ENCODE data around the gene GNG8.

Gene GNG8

GRCh38 chr19:46601318-46602224, 34.4 kb downstream of the GNG8 start, which contains the start of gene CALM3:
Gene CALM3, plus strand, starts transcription at chr19:46601330. Its CDS starts 105 bp downstream, at chr19:46601435.
- Histone ChIP-seq H3K4me3 (ENCODE audit: extremely low read depth, insufficient read depth, low read length, poor library complexity, severe bottlenecking) (peak within 1 kb of the TSS; percentile 100), H3K36me3 (ENCODE audit: control insufficient read depth, insufficient read depth, low read length) (peaks cover 38% of the 10 kb centered on the region), H3K9me3 (ENCODE audit: control insufficient read depth, low read length) (no peaks in the 10 kb centered on the region), H3K4me1 (ENCODE audit: control insufficient read depth, insufficient read depth, low read length, poor library complexity, severe bottlenecking) (peaks cover 18% of the 10 kb centered on the region), H3K27ac (ENCODE audit: low read depth, low read length, severe bottlenecking) (peak within 1 kb of the TSS; percentile 100)
- 0% methylated on average over 34 to 48 of the region's 51 CpGs for WGBS, 2 experiments (ENCODE audit: insufficient coverage in 2 of 2)

GRCh38 chr19:46600384-46601317, 35.4 kb downstream of the GNG8 start:
- H3K9me3 ChIP-seq (ENCODE audit: control insufficient read depth, low read length): no peaks in the 10 kb centered on the region
- peak overlapping the region; percentile 100 for H3K27ac ChIP-seq (ENCODE audit: low read depth, low read length, severe bottlenecking)
- peak overlapping the region; percentile 100 for H3K4me3 ChIP-seq (ENCODE audit: extremely low read depth, insufficient read depth, low read length, poor library complexity, severe bottlenecking)
- H3K36me3 ChIP-seq (ENCODE audit: control insufficient read depth, insufficient read depth, low read length): peaks cover 29% of the 10 kb centered on the region
- H3K4me1 ChIP-seq (ENCODE audit: control insufficient read depth, insufficient read depth, low read length, poor library complexity, severe bottlenecking): peaks cover 18% of the 10 kb centered on the region
- 3 to 4% methylated on average over 36 to 65 of the region's 93 CpGs for WGBS, 2 experiments (ENCODE audit: insufficient coverage in 2 of 2)

GRCh38 chr19:46599716-46600373, 36.2 kb downstream of the GNG8 start:
- H3K4me1 ChIP-seq (ENCODE audit: control insufficient read depth, insufficient read depth, low read length, poor library complexity, severe bottlenecking): peaks cover 18% of the 10 kb centered on the region
- H3K9me3 ChIP-seq (ENCODE audit: control insufficient read depth, low read length): no peaks in the 10 kb centered on the region
- H3K36me3 ChIP-seq (ENCODE audit: control insufficient read depth, insufficient read depth, low read length): peaks cover 21% of the 10 kb centered on the region
- 86% methylated on average over 1 of the region's 9 CpGs; no CpG with 5 or more reads in 1 of the 2 experiments for WGBS, 2 experiments (ENCODE audit: insufficient coverage in 2 of 2)
- peak overlapping the region; percentile 100 for H3K4me3 ChIP-seq (ENCODE audit: extremely low read depth, insufficient read depth, low read length, poor library complexity, severe bottlenecking)
- peak overlapping the region; percentile 100 for H3K27ac ChIP-seq (ENCODE audit: low read depth, low read length, severe bottlenecking)

- Histone ChIP-seq H3K36me3 (ENCODE audit: control insufficient read depth, insufficient read depth, low read length) (peaks cover 10% of the 10 kb centered on the region), H3K27ac (ENCODE audit: low read depth, low read length, severe bottlenecking) (no peak overlapping the region), H3K4me3 (ENCODE audit: extremely low read depth, insufficient read depth, low read length, poor library complexity, severe bottlenecking) (no peak overlapping the region), H3K4me1 (ENCODE audit: control insufficient read depth, insufficient read depth, low read length, poor library complexity, severe bottlenecking) (peaks cover 10% of the 10 kb centered on the region), H3K9me3 (ENCODE audit: control insufficient read depth, low read length) (no peaks in the 10 kb centered on the region)
- WGBS, 2 experiments (ENCODE audit: insufficient coverage in 2 of 2): 100% methylated on average over 1 to 2 of the region's 4 CpGs
These were observed 37.6 kb downstream of the GNG8 start for GRCh38 chr19:46598372-46598917.

GRCh38 chr19:46596008-46596407, 40.0 kb downstream of the GNG8 start:
- Histone ChIP-seq H3K36me3 (ENCODE audit: control insufficient read depth, insufficient read depth, low read length) (no peaks in the 10 kb centered on the region), H3K4me3 (ENCODE audit: extremely low read depth, insufficient read depth, low read length, poor library complexity, severe bottlenecking) (no peak overlapping the region), H3K4me1 (ENCODE audit: control insufficient read depth, insufficient read depth, low read length, poor library complexity, severe bottlenecking) (no peaks in the 10 kb centered on the region), H3K9me3 (ENCODE audit: control insufficient read depth, low read length) (no peaks in the 10 kb centered on the region), H3K27ac (ENCODE audit: low read depth, low read length, severe bottlenecking) (no peak overlapping the region)
- 86 to 94% methylated on average over 3 to 5 of the region's 6 CpGs for WGBS, 2 experiments (ENCODE audit: insufficient coverage in 2 of 2)

- no peak overlapping the region for H3K4me3 ChIP-seq (ENCODE audit: extremely low read depth, insufficient read depth, low read length, poor library complexity, severe bottlenecking)
- no peaks in the 10 kb centered on the region for H3K36me3 ChIP-seq (ENCODE audit: control insufficient read depth, insufficient read depth, low read length)
- no peak overlapping the region for H3K27ac ChIP-seq (ENCODE audit: low read depth, low read length, severe bottlenecking)
- H3K4me1 ChIP-seq (ENCODE audit: control insufficient read depth, insufficient read depth, low read length, poor library complexity, severe bottlenecking): no peaks in the 10 kb centered on the region
- H3K9me3 ChIP-seq (ENCODE audit: control insufficient read depth, low read length): no peaks in the 10 kb centered on the region
- WGBS, 2 experiments (ENCODE audit: insufficient coverage in 2 of 2): 100% methylated on average over 1 of the region's 3 CpGs; no CpG with 5 or more reads in 1 of the 2 experiments
These were observed 44.1 kb downstream of the GNG8 start for GRCh38 chr19:46591870-46592269.

GRCh38 chr19:46591254-46591653, 44.7 kb downstream of the GNG8 start:
- Histone ChIP-seq H3K4me1 (ENCODE audit: control insufficient read depth, insufficient read depth, low read length, poor library complexity, severe bottlenecking) (no peaks in the 10 kb centered on the region), H3K27ac (ENCODE audit: low read depth, low read length, severe bottlenecking) (no peak overlapping the region), H3K4me3 (ENCODE audit: extremely low read depth, insufficient read depth, low read length, poor library complexity, severe bottlenecking) (no peak overlapping the region), H3K36me3 (ENCODE audit: control insufficient read depth, insufficient read depth, low read length) (no peaks in the 10 kb centered on the region), H3K9me3 (ENCODE audit: control insufficient read depth, low read length) (no peaks in the 10 kb centered on the region)
- WGBS, 2 experiments (ENCODE audit: insufficient coverage in 2 of 2): 86 to 100% methylated on average over 1 to 3 of the region's 4 CpGs

GRCh38 chr19:46587861-46588260, 48.1 kb downstream of the GNG8 start:
- Histone ChIP-seq H3K4me3 (ENCODE audit: extremely low read depth, insufficient read depth, low read length, poor library complexity, severe bottlenecking) (no peak overlapping the region), H3K27ac (ENCODE audit: low read depth, low read length, severe bottlenecking) (no peak overlapping the region), H3K4me1 (ENCODE audit: control insufficient read depth, insufficient read depth, low read length, poor library complexity, severe bottlenecking) (no peaks in the 10 kb centered on the region), H3K36me3 (ENCODE audit: control insufficient read depth, insufficient read depth, low read length) (no peaks in the 10 kb centered on the region), H3K9me3 (ENCODE audit: control insufficient read depth, low read length) (no peaks in the 10 kb centered on the region)
- 50 to 71% methylated on average over 1 of the region's 3 CpGs for WGBS, 2 experiments (ENCODE audit: insufficient coverage in 2 of 2)

GRCh38 chr19:46586294-46586693, 49.7 kb downstream of the GNG8 start:
- H3K9me3 ChIP-seq (ENCODE audit: control insufficient read depth, low read length): no peaks in the 10 kb centered on the region
- no peaks in the 10 kb centered on the region for H3K36me3 ChIP-seq (ENCODE audit: control insufficient read depth, insufficient read depth, low read length)
- no peaks in the 10 kb centered on the region for H3K4me1 ChIP-seq (ENCODE audit: control insufficient read depth, insufficient read depth, low read length, poor library complexity, severe bottlenecking)
- WGBS, 2 experiments (ENCODE audit: insufficient coverage in 2 of 2): 93 to 100% methylated on average over 3 of the region's 4 CpGs
- no peak overlapping the region for H3K4me3 ChIP-seq (ENCODE audit: extremely low read depth, insufficient read depth, low read length, poor library complexity, severe bottlenecking)
- H3K27ac ChIP-seq (ENCODE audit: low read depth, low read length, severe bottlenecking): no peak overlapping the region

GRCh38 chr19:46585539-46585938, 50.5 kb downstream of the GNG8 start:
- H3K9me3 ChIP-seq (ENCODE audit: control insufficient read depth, low read length): no peaks in the 10 kb centered on the region
- no peaks in the 10 kb centered on the region for H3K36me3 ChIP-seq (ENCODE audit: control insufficient read depth, insufficient read depth, low read length)
- H3K27ac ChIP-seq (ENCODE audit: low read depth, low read length, severe bottlenecking): no peak overlapping the region
- no peak overlapping the region for H3K4me3 ChIP-seq (ENCODE audit: extremely low read depth, insufficient read depth, low read length, poor library complexity, severe bottlenecking)
- no CpG with 5 or more reads among the region's 1 CpG for WGBS, 2 experiments (ENCODE audit: insufficient coverage in 2 of 2)
- H3K4me1 ChIP-seq (ENCODE audit: control insufficient read depth, insufficient read depth, low read length, poor library complexity, severe bottlenecking): no peaks in the 10 kb centered on the region

All from mesodermal cell (in vitro differentiated cells).